CD8-positive, alpha-beta memory T cell (primary cell): ENCODE measurements around the gene TMCC1. TPM values are rescaled to one million over a fixed set of nuclear protein-coding genes. Genes with fewer than 3 reads are reported as not detected.

ENCODE experiments used
- CTCF ChIA-PET: fragments of 350-600 bp; sonication (Branson Sonifier 250); formaldehyde crosslinking; loops from one replicate; lab custom pipeline; 2021; ENCODE audit warnings: antibody characterized with exemption; lab: Charles Lee
- POLR2A ChIA-PET: fragments of 350-600 bp; sonication (Branson Sonifier 250); formaldehyde crosslinking; loops from one replicate; lab custom pipeline; 2021; ENCODE audit warnings: antibody characterized with exemption; lab: Charles Lee
- DNase-seq, 5 donors: peaks; one replicate each; pipeline versions ENCODE4 v3.0.0 to v3.0.0-alpha.2; 2020 to 2022; ENCODE audit warnings: mixed read lengths in 1 of 5
- H3K27ac ChIP-seq: one replicate; pipeline ENCODE4 v1.7.0; 2013; ENCODE audit warnings: low read depth, mild to moderate bottlenecking, low read length, moderate library complexity
- H3K27me3 ChIP-seq: 2 replicates; pipeline ENCODE4 v1.7.0; 2013; ENCODE audit warnings: low read length, mild to moderate bottlenecking; ENCODE audit not compliant: insufficient read depth, poor library complexity, severe bottlenecking
- H3K36me3 ChIP-seq: 2 replicates; pipeline ENCODE4 v1.7.0; 2013; ENCODE audit warnings: mild to moderate bottlenecking, low read length, moderate library complexity; ENCODE audit not compliant: insufficient read depth
- H3K4me1 ChIP-seq: 2 replicates; pipeline ENCODE4 v1.7.0; 2013; ENCODE audit warnings: mild to moderate bottlenecking, low read length, moderate library complexity; ENCODE audit not compliant: insufficient read depth
- H3K4me3 ChIP-seq: 2 replicates; pipeline ENCODE4 v1.7.0; 2013; ENCODE audit warnings: mild to moderate bottlenecking, low read length
- H3K9me3 ChIP-seq: 2 replicates; pipeline ENCODE4 v1.7.0; 2013; ENCODE audit warnings: mild to moderate bottlenecking, low read length
- H3K27ac Mint-ChIP-seq, 8 donors: one replicate each; pipeline ENCODE4 v1.8.0; 2020 to 2021; ENCODE audit warnings: mixed read lengths in 8 of 8, mild to moderate bottlenecking in 6 of 8, inconsistent platforms in 3 of 8, moderate library complexity in 3 of 8
- H3K27me3 Mint-ChIP-seq, 2 donors: one replicate each; pipeline ENCODE4 v1.8.0; 2020 to 2021; ENCODE audit warnings: mixed read lengths in 2 of 2, mild to moderate bottlenecking in 1 of 2, moderate library complexity in 1 of 2
- H3K36me3 Mint-ChIP-seq, 3 donors: one replicate each; pipeline ENCODE4 v1.8.0; 2020 to 2021; ENCODE audit warnings: mixed read lengths in 3 of 3, inconsistent platforms in 1 of 3, mild to moderate bottlenecking in 1 of 3
- H3K4me1 Mint-ChIP-seq, 3 donors: one replicate each; pipeline ENCODE4 v1.8.0; 2020 to 2021; ENCODE audit warnings: mixed read lengths in 3 of 3, inconsistent platforms in 1 of 3, mild to moderate bottlenecking in 1 of 3
- H3K4me3 Mint-ChIP-seq, 7 donors: one replicate each; pipeline ENCODE4 v1.8.0; 2020 to 2021; ENCODE audit warnings: mixed read lengths in 7 of 7, mild to moderate bottlenecking in 6 of 7, moderate library complexity in 4 of 7, inconsistent platforms in 2 of 7
- H3K9me3 Mint-ChIP-seq, 5 donors: one replicate each; pipeline ENCODE4 v1.8.0; 2020 to 2022; ENCODE audit warnings: mixed read lengths in 5 of 5, mild to moderate bottlenecking in 3 of 5, moderate library complexity in 2 of 5, inconsistent platforms in 1 of 5
- polyA plus RNA-seq: library from polyadenylated mRNA; unstranded; fragments of 300-500 nt; fragmentation: Illumina TruSeq; gene quantifications from one replicate; pipeline ENCODE4 v1.2.3, GENCODE V29; 2021
- total RNA-seq, 2 experiments: library from RNA; stranded (reverse); gene quantifications; one replicate each; pipeline ENCODE4 v1.2.3, GENCODE V29; 2021

Gene TMCC1
- total and polyA plus RNA-seq, 3 experiments from 2014 or later, result 5.6 to 18.6 (median 16.0) TPM

GRCh38 chr3:129738172-129738571 lies 155.3 kb downstream of the TMCC1 start:
- no peak overlapping the region for H3K27ac ChIP-seq
- H3K27me3 Mint-ChIP-seq, result no peaks in the 10 kb centered on the region
- H3K4me1 ChIP-seq, result peaks cover 9% of the 10 kb centered on the region
- no peaks in the 10 kb centered on the region for H3K36me3 ChIP-seq
- no peaks in the 10 kb centered on the region for H3K9me3 ChIP-seq
- H3K4me1 Mint-ChIP-seq, result peaks cover 17 to 19% (median 18%) of the 10 kb centered on the region in 3 donors
- H3K4me3 ChIP-seq, result no peak overlapping the region
- H3K9me3 Mint-ChIP-seq, result no peaks in the 10 kb centered on the region
- H3K4me3 Mint-ChIP-seq, result no peak overlapping the region
- peaks cover 5 to 8% (median 6%) of the 10 kb centered on the region in 3 donors for H3K36me3 Mint-ChIP-seq
- no peak overlapping the region for H3K27ac Mint-ChIP-seq
- ChIA-PET CTCF (no interaction called here), POLR2A (no interaction called here)
- H3K27me3 ChIP-seq, result no peaks in the 10 kb centered on the region
- DNase-seq, result no peak

GRCh38 chr3:129736070-129736469 lies 157.4 kb downstream of the TMCC1 start:
- Mint-ChIP-seq H3K4me3 (no peak overlapping the region), H3K36me3 (peaks cover 5 to 8% (median 6%) of the 10 kb centered on the region in 3 donors), H3K27me3 (no peaks in the 10 kb centered on the region), H3K4me1 (peaks cover 0 to 4% (median 0%) of the 10 kb centered on the region in 3 donors), H3K27ac (peak overlapping the region in 1 of 8 donors; percentile 67), H3K9me3 (no peaks in the 10 kb centered on the region)
- no peaks in the 10 kb centered on the region for H3K4me1 ChIP-seq
- DNase-seq, result no peak
- no peaks in the 10 kb centered on the region for H3K9me3 ChIP-seq
- H3K4me3 ChIP-seq, result no peak overlapping the region
- CTCF ChIA-PET, result no interaction called here
- no peaks in the 10 kb centered on the region for H3K27me3 ChIP-seq
- POLR2A ChIA-PET, result no interaction called here
- no peaks in the 10 kb centered on the region for H3K36me3 ChIP-seq
- H3K27ac ChIP-seq, result no peak overlapping the region

- Mint-ChIP-seq H3K4me1 (peaks cover 0 to 4% (median 0%) of the 10 kb centered on the region in 3 donors), H3K4me3 (no peak overlapping the region), H3K9me3 (no peaks in the 10 kb centered on the region), H3K36me3 (peaks cover 5 to 7% (median 6%) of the 10 kb centered on the region in 3 donors), H3K27ac (peak overlapping the region in 1 of 8 donors; percentile 67), H3K27me3 (no peaks in the 10 kb centered on the region)
- H3K4me3 ChIP-seq, result no peak overlapping the region
- ChIA-PET POLR2A (no interaction called here), CTCF (no interaction called here)
- H3K27ac ChIP-seq, result no peak overlapping the region
- H3K27me3 ChIP-seq, result no peaks in the 10 kb centered on the region
- DNase-seq, result no peak
- no peaks in the 10 kb centered on the region for H3K9me3 ChIP-seq
- H3K4me1 ChIP-seq, result no peaks in the 10 kb centered on the region
- no peaks in the 10 kb centered on the region for H3K36me3 ChIP-seq
These were observed 157.9 kb downstream of the TMCC1 start for GRCh38 chr3:129735638-129736037.

GRCh38 chr3:129734449-129734848 lies 159.1 kb downstream of the TMCC1 start:
- Mint-ChIP-seq H3K4me3 (no peak overlapping the region), H3K4me1 (peaks cover 0 to 4% (median 0%) of the 10 kb centered on the region in 3 donors), H3K27me3 (peaks cover 0 to 2% of the 10 kb centered on the region in 2 donors), H3K9me3 (no peaks in the 10 kb centered on the region), H3K27ac (no peak overlapping the region), H3K36me3 (peaks cover 5 to 7% (median 6%) of the 10 kb centered on the region in 3 donors)
- ChIA-PET POLR2A (no interaction called here), CTCF (no interaction called here)
- Histone ChIP-seq H3K4me1 (no peaks in the 10 kb centered on the region), H3K27me3 (no peaks in the 10 kb centered on the region), H3K27ac (no peak overlapping the region), H3K36me3 (no peaks in the 10 kb centered on the region), H3K9me3 (no peaks in the 10 kb centered on the region), H3K4me3 (no peak overlapping the region)
- no peak for DNase-seq

GRCh38 chr3:129732200-129732876 lies 161.2 kb downstream of the TMCC1 start:
- DNase-seq, result no peak
- no peaks in the 10 kb centered on the region for H3K4me1 ChIP-seq
- Mint-ChIP-seq H3K27ac (no peak overlapping the region), H3K36me3 (peaks cover 3 to 5% (median 5%) of the 10 kb centered on the region in 3 donors), H3K9me3 (no peaks in the 10 kb centered on the region), H3K4me1 (peaks cover 0 to 4% (median 0%) of the 10 kb centered on the region in 3 donors), H3K4me3 (no peak overlapping the region), H3K27me3 (peaks cover 0 to 2% of the 10 kb centered on the region in 2 donors)
- no peaks in the 10 kb centered on the region for H3K9me3 ChIP-seq
- no peak overlapping the region for H3K27ac ChIP-seq
- H3K36me3 ChIP-seq, result no peaks in the 10 kb centered on the region
- H3K27me3 ChIP-seq, result no peaks in the 10 kb centered on the region
- no peak overlapping the region for H3K4me3 ChIP-seq
- CTCF ChIA-PET, result no interaction called here
- POLR2A ChIA-PET, result no interaction called here

GRCh38 chr3:129727707-129728106 lies 165.8 kb downstream of the TMCC1 start:
- Histone ChIP-seq H3K4me1 (no peaks in the 10 kb centered on the region), H3K36me3 (no peaks in the 10 kb centered on the region), H3K4me3 (no peak overlapping the region), H3K9me3 (no peaks in the 10 kb centered on the region), H3K27me3 (no peaks in the 10 kb centered on the region), H3K27ac (no peak overlapping the region)
- H3K27ac Mint-ChIP-seq, result no peak overlapping the region
- H3K4me3 Mint-ChIP-seq, result no peak overlapping the region
- no peaks in the 10 kb centered on the region for H3K36me3 Mint-ChIP-seq
- ChIA-PET CTCF (no interaction called here), POLR2A (no interaction called here)
- H3K4me1 Mint-ChIP-seq, result no peaks in the 10 kb centered on the region
- no peak for DNase-seq
- H3K27me3 Mint-ChIP-seq, result peaks cover 0 to 2% of the 10 kb centered on the region in 2 donors
- no peaks in the 10 kb centered on the region for H3K9me3 Mint-ChIP-seq

GRCh38 chr3:129723558-129724324 lies 169.8 kb downstream of the TMCC1 start:
- peaks cover 0 to 1% (median 0%) of the 10 kb centered on the region in 3 donors for H3K36me3 Mint-ChIP-seq
- Histone ChIP-seq H3K27me3 (no peaks in the 10 kb centered on the region), H3K4me1 (no peaks in the 10 kb centered on the region), H3K9me3 (no peaks in the 10 kb centered on the region), H3K4me3 (no peak overlapping the region), H3K36me3 (no peaks in the 10 kb centered on the region), H3K27ac (no peak overlapping the region)
- DNase-seq, result no peak
- ChIA-PET POLR2A (no interaction called here), CTCF (interaction anchor here (1.0 kb wide), 1 partner anchor 34 kb away, joined by 3 read pairs; no protein-coding TSS in a partner anchor)
- peak overlapping the region in 1 of 8 donors; percentile 47 for H3K27ac Mint-ChIP-seq
- H3K27me3 Mint-ChIP-seq, result no peaks in the 10 kb centered on the region
- H3K9me3 Mint-ChIP-seq, result no peaks in the 10 kb centered on the region
- peaks cover 0 to 2% (median 0%) of the 10 kb centered on the region in 3 donors for H3K4me1 Mint-ChIP-seq
- no peak overlapping the region for H3K4me3 Mint-ChIP-seq

GRCh38 chr3:129722527-129722926 lies 171.0 kb downstream of the TMCC1 start:
- no peak overlapping the region for H3K27ac ChIP-seq
- no peaks in the 10 kb centered on the region for H3K27me3 ChIP-seq
- Mint-ChIP-seq H3K4me1 (peaks cover 0 to 2% (median 0%) of the 10 kb centered on the region in 3 donors), H3K4me3 (no peak overlapping the region), H3K27ac (peak overlapping the region in 1 of 8 donors; percentile 36), H3K9me3 (no peaks in the 10 kb centered on the region), H3K27me3 (no peaks in the 10 kb centered on the region), H3K36me3 (peaks cover 0 to 1% (median 0%) of the 10 kb centered on the region in 3 donors)
- no peak overlapping the region for H3K4me3 ChIP-seq
- CTCF ChIA-PET, result no interaction called here
- DNase-seq, result no peak
- H3K9me3 ChIP-seq, result no peaks in the 10 kb centered on the region
- H3K36me3 ChIP-seq, result no peaks in the 10 kb centered on the region
- H3K4me1 ChIP-seq, result no peaks in the 10 kb centered on the region
- POLR2A ChIA-PET, result interaction anchor here (0.6 kb wide), 2 partner anchors 126 to 164 kb away, joined by 4 read pairs; no protein-coding TSS in a partner anchor
